ENCODE results near the gene TNIK. TPM values are rescaled to one million over a fixed set of nuclear protein-coding genes. Genes with fewer than 3 reads are reported as not detected.

The TNIK gene
- polyA plus RNA-seq, 1 of the 3 experiments (the other 2 are of a cell fraction): 19.4 TPM

DNA sequence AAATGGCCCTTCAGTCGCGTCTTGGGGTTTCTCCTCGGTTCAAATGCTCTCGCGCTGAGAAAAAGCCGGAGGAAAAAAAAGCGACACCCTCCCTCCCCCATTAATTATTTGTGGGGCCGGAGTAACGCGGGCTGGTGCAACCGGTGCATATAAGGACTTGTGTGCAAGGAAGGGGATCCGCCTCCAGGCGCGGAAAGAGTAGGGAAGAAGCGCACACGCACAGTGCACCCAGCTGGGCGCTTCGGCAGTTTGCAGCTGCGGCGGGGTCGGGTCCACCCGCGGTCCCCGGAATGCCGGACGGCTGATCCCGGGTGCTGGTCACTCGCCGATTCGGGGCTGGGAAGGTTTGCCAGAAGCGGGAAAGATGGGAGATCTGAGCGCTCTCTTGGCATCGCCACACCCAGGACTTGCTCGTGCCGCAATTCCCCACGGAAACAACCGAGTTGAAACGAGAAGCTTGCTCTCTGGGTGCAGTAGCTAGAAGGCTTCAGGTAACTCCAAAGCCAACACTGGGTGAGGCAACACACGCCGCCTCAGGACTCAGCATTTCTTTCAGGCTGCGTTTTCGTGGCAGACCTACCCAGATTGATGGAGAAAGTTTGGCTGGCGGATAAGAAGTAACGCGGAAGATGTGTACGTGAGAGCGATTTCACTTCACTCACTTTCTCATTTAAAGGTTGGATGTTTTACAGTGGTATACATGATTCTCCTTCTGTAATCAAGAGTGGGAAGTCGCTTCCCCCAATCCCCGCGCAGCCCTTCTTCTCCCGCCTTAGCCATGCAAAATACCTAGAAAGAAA lies 720 bp upstream of the TNIK start (continued):
- TF ChIP-seq, protein P1, sequence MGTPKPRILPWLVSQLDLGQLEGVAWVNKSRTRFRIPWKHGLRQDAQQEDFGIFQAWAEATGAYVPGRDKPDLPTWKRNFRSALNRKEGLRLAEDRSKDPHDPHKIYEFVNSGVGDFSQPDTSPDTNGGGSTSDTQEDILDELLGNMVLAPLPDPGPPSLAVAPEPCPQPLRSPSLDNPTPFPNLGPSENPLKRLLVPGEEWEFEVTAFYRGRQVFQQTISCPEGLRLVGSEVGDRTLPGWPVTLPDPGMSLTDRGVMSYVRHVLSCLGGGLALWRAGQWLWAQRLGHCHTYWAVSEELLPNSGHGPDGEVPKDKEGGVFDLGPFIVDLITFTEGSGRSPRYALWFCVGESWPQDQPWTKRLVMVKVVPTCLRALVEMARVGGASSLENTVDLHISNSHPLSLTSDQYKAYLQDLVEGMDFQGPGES (IDR thresholded peaks at IDR 0.05; ENCODE audit: low read depth, low read length): no peak
- no peak for TF ChIP-seq GABPA (IDR thresholded peaks at IDR 0.05; ENCODE audit: low read depth)
- TF ChIP-seq SIN3A (IDR thresholded peaks at IDR 0.05; ENCODE audit: borderline replicate concordance, low read depth, low read length): no peak
- TF ChIP-seq TAF1 (IDR thresholded peaks at IDR 0.05; ENCODE audit: borderline replicate concordance, low read depth, low read length): 0 out of 2 replicates have a peak, but pooled peaks have one; percentile 14
- no peak for TF ChIP-seq TEAD4 (IDR thresholded peaks at IDR 0.05; ENCODE audit: borderline replicate concordance, insufficient read depth)
- TF ChIP-seq CHD2 (IDR thresholded peaks at IDR 0.05; ENCODE audit: low read length, partially characterized antibody): no peak
- TF ChIP-seq, protein P2, sequence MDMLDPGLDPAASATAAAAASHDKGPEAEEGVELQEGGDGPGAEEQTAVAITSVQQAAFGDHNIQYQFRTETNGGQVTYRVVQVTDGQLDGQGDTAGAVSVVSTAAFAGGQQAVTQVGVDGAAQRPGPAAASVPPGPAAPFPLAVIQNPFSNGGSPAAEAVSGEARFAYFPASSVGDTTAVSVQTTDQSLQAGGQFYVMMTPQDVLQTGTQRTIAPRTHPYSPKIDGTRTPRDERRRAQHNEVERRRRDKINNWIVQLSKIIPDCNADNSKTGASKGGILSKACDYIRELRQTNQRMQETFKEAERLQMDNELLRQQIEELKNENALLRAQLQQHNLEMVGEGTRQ (IDR thresholded peaks at IDR 0.05; ENCODE audit: borderline replicate concordance, low read depth, low read length): no peak
- TF ChIP-seq SMC3 (IDR thresholded peaks at IDR 0.05; ENCODE audit: low read depth, low read length): 0 out of 2 replicates have a peak, but pooled peaks have one; percentile 19
- no peak; the same call in 1 of the 2 replicates for TF ChIP-seq MXI1 (IDR thresholded peaks at IDR 0.05; ENCODE audit: low read depth, low read length)
- no peak for TF ChIP-seq NRF1 (IDR thresholded peaks at IDR 0.05; ENCODE audit: low read depth, low read length)
- no peak for TF ChIP-seq USF1 (IDR thresholded peaks at IDR 0.05; ENCODE audit: borderline replicate concordance, low read depth)
- TF ChIP-seq MEF2A (IDR thresholded peaks at IDR 0.05; ENCODE audit: borderline replicate concordance, low read depth): no peak; the same call in 1 of the 2 replicates
- peak; percentile 11; the same call in 1 of the 2 replicates for TF ChIP-seq MAX (IDR thresholded peaks at IDR 0.05; ENCODE audit: low read depth)
- TF ChIP-seq, protein P3, sequence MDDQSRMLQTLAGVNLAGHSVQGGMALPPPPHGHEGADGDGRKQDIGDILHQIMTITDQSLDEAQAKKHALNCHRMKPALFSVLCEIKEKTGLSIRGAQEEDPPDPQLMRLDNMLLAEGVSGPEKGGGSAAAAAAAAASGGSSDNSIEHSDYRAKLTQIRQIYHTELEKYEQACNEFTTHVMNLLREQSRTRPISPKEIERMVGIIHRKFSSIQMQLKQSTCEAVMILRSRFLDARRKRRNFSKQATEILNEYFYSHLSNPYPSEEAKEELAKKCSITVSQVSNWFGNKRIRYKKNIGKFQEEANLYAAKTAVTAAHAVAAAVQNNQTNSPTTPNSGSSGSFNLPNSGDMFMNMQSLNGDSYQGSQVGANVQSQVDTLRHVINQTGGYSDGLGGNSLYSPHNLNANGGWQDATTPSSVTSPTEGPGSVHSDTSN (IDR thresholded peaks at IDR 0.05): no peak
- TF ChIP-seq, protein P4, sequence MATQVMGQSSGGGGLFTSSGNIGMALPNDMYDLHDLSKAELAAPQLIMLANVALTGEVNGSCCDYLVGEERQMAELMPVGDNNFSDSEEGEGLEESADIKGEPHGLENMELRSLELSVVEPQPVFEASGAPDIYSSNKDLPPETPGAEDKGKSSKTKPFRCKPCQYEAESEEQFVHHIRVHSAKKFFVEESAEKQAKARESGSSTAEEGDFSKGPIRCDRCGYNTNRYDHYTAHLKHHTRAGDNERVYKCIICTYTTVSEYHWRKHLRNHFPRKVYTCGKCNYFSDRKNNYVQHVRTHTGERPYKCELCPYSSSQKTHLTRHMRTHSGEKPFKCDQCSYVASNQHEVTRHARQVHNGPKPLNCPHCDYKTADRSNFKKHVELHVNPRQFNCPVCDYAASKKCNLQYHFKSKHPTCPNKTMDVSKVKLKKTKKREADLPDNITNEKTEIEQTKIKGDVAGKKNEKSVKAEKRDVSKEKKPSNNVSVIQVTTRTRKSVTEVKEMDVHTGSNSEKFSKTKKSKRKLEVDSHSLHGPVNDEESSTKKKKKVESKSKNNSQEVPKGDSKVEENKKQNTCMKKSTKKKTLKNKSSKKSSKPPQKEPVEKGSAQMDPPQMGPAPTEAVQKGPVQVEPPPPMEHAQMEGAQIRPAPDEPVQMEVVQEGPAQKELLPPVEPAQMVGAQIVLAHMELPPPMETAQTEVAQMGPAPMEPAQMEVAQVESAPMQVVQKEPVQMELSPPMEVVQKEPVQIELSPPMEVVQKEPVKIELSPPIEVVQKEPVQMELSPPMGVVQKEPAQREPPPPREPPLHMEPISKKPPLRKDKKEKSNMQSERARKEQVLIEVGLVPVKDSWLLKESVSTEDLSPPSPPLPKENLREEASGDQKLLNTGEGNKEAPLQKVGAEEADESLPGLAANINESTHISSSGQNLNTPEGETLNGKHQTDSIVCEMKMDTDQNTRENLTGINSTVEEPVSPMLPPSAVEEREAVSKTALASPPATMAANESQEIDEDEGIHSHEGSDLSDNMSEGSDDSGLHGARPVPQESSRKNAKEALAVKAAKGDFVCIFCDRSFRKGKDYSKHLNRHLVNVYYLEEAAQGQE (IDR thresholded peaks at IDR 0.05; ENCODE audit: low read depth, low read length): no peak
- TF ChIP-seq FOXM1 (IDR thresholded peaks at IDR 0.05; ENCODE audit: low read depth): 0 out of 2 replicates have a peak, but pooled peaks have one; percentile 17
- no peak for TF ChIP-seq ELF1 (IDR thresholded peaks at IDR 0.05)
- no peak for TF ChIP-seq RFX5 (IDR thresholded peaks at IDR 0.05; ENCODE audit: low read length)
- peak; percentile 39 for TF ChIP-seq RAD21 (IDR thresholded peaks at IDR 0.05; ENCODE audit: low read length)
